NCI-H345 (cell line): Measurements from ENCODE around the gene REM2.
A peak's percentile ranks its signal among the peaks of the same experiment; 100 is the strongest.

Experiments
- DNase-seq: peaks from one replicate; lab custom pipeline; 2025; lab: John Stamatoyannopoulos, UW

REM2 gene

GRCh38 chr14:22875003-22875747 lies 7.8 kb upstream of the REM2 start:
- no peak for DNase-seq

GRCh38 chr14:22875748-22876319 lies 7.2 kb upstream of the REM2 start:
- DNase-seq = no peak

- DNase-seq = no peak
Observed at GRCh38 chr14:22877000-22877501, 6.0 kb upstream of the REM2 start.

- no peak for DNase-seq
Observed at GRCh38 chr14:22878271-22879246, 4.5 kb upstream of the REM2 start.

- DNase-seq = no peak
Observed at GRCh38 chr14:22882064-22882463, 958 bp upstream of the REM2 start.

- peak; percentile 80 for DNase-seq
Observed at GRCh38 chr14:22882529-22883172, 371 bp upstream of the REM2 start.

GRCh38 chr14:22884076-22884737 lies 1.2 kb downstream of the REM2 start:
- DNase-seq = no peak

- no peak for DNase-seq
Observed at GRCh38 chr14:22884738-22885523, 1.9 kb downstream of the REM2 start.

- no peak for DNase-seq
Observed at GRCh38 chr14:22885975-22886374, 3.0 kb downstream of the REM2 start.

GRCh38 chr14:22886500-22887259 lies 3.7 kb downstream of the REM2 start:
- peak; percentile 28 for DNase-seq

GRCh38 chr14:22887260-22887989 lies 4.4 kb downstream of the REM2 start:
- peak; percentile 24 for DNase-seq

GRCh38 chr14:22887990-22888378 lies 5.0 kb downstream of the REM2 start:
- peak; percentile 13 for DNase-seq

GRCh38 chr14:22888662-22889061 lies 5.6 kb downstream of the REM2 start:
- DNase-seq = no peak

- DNase-seq = no peak
Observed at GRCh38 chr14:22890416-22890815, 7.4 kb downstream of the REM2 start.

GRCh38 chr14:22892488-22892887 lies 9.5 kb downstream of the REM2 start:
- no peak for DNase-seq

- no peak for DNase-seq
Observed at GRCh38 chr14:22893706-22894105, 10.7 kb downstream of the REM2 start.

GRCh38 chr14:22895402-22895801 lies 12.4 kb downstream of the REM2 start:
- no peak for DNase-seq

- DNase-seq = no peak
Observed at GRCh38 chr14:22896356-22896755, 13.3 kb downstream of the REM2 start.

GRCh38 chr14:22896760-22897159 lies 13.7 kb downstream of the REM2 start:
- DNase-seq = no peak
